GM12892 (cell line): Measurements from ENCODE around the gene ADAMTSL2.

Experiments used
- POLR2A ChIP-seq: IDR thresholded peaks from 2 replicates; pipeline ENCODE4 v1.6.1; 2011; ENCODE audit warnings: low read depth, low read length, control low read depth
- POLR2AphosphoS5 ChIP-seq: IDR thresholded peaks from 2 replicates; pipeline ENCODE4 v1.6.1; 2011; ENCODE audit warnings: low read depth, low read length, control low read depth
- TAF1 ChIP-seq: IDR thresholded peaks from 2 replicates; pipeline ENCODE4 v1.6.1; 2011; ENCODE audit warnings: low read depth, mild to moderate bottlenecking, control low read depth, low read length, borderline replicate concordance

DNA sequence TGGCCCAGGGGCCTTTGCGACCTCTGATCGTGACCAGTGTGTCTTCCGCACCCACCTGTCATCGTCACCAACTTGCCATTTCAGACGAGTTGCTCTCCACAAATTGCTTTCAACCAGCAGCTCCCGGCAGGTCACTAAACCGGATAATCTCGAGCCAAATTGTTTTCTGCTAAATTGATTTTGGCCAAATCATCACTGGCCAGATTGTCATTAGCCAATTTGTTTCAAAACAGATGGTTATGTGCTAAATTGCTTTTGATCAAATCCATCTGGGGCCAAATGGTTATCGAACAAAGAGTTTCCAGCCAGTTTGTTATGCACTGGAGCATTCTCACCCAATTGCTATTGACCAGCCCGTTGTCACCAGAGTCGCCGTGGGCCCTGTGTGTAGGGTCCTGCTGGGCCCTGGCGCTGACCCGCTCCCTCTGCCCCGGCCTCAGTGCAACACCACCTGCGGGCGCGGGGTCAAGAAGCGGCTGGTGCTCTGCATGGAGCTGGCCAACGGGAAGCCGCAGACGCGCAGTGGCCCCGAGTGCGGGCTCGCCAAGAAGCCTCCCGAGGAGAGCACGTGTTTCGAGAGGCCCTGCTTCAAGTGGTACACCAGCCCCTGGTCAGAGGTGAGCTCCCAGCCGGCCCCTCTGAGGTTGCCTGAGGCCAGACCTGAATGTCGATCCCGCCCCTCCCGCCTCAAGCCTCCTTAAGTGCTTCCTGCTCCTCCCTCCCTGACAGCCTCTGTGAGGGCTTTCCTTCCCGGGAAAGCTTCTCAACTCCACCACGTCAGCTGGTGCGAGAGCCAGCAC, 35.6 kb downstream of the ADAMTSL2 start:
- TF ChIP-seq POLR2AphosphoS5 (no peak), POLR2A (no peak), TAF1 (no peak)
